Measurements from ENCODE around the gene ATP10A.

DNA sequence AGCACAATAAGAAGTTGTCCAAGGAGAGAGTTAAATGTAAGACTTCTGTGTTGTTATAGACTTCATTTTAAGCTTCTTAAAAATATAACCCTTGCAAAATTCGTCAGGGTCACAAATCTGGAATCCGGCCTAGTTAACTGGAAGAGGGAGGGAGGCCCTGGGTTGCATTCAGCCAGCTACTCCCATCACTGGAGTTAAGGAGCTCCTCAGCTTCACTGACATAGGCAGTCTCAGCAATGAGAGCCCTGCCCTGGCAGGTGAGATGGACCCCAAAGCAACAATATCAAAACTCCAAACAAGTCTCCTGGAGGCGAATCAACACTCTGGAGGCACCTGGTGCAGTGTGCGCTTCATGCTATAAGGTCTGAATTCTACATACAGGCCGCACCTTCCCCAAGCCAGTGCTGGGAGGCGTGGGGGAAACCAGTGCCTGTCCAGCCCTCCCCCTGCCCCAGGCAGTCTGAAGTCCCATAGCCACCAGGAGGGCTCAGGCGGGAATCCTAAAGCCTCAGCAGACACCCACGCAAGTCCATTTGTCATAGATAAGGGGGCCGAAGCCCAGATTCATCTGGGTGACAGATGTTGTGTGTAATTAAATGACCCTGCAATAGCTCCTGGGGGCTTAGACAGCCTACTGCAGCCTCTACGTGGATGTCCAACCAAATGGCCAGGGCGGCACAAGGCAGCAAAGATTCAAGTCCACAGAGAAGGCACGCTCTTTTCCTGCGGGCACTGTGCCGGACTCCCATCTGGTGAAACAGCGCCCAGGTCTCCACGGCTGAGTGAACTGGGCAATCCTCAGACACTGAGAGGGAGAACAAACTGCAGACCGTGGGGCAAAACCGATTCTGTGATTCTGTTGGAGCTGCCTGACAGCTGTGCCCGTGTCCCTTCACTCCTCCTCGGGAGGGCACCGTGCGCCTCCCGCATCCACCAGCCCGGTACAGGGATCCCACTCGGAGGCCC, 64.9 kb downstream of the ATP10A start:
- TF ChIP-seq, protein P1, sequence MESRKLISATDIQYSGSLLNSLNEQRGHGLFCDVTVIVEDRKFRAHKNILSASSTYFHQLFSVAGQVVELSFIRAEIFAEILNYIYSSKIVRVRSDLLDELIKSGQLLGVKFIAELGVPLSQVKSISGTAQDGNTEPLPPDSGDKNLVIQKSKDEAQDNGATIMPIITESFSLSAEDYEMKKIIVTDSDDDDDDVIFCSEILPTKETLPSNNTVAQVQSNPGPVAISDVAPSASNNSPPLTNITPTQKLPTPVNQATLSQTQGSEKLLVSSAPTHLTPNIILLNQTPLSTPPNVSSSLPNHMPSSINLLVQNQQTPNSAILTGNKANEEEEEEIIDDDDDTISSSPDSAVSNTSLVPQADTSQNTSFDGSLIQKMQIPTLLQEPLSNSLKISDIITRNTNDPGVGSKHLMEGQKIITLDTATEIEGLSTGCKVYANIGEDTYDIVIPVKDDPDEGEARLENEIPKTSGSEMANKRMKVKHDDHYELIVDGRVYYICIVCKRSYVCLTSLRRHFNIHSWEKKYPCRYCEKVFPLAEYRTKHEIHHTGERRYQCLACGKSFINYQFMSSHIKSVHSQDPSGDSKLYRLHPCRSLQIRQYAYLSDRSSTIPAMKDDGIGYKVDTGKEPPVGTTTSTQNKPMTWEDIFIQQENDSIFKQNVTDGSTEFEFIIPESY (CRISPR knock-in tag; IDR thresholded peaks at IDR 0.05), result no peak
- no peak for TF ChIP-seq FOXM1 (IDR thresholded peaks at IDR 0.05; ENCODE audit: low read depth)
- TF ChIP-seq FOXM1 (CRISPR knock-in tag; IDR thresholded peaks at IDR 0.05; ENCODE audit: low read depth), result no peak
- TF ChIP-seq NFYB (IDR thresholded peaks at IDR 0.05; ENCODE audit: extremely low read depth, insufficient read length), result no peak
- TF ChIP-seq BDP1 (IDR thresholded peaks at IDR 0.05; ENCODE audit: insufficient read depth, insufficient read length), result no peak
- no peak for TF ChIP-seq ELF1 (tag; IDR thresholded peaks at IDR 0.05)
- TF ChIP-seq GATAD2B (IDR thresholded peaks at IDR 0.05; ENCODE audit: borderline replicate concordance), result no peak
- TF ChIP-seq, protein P2, sequence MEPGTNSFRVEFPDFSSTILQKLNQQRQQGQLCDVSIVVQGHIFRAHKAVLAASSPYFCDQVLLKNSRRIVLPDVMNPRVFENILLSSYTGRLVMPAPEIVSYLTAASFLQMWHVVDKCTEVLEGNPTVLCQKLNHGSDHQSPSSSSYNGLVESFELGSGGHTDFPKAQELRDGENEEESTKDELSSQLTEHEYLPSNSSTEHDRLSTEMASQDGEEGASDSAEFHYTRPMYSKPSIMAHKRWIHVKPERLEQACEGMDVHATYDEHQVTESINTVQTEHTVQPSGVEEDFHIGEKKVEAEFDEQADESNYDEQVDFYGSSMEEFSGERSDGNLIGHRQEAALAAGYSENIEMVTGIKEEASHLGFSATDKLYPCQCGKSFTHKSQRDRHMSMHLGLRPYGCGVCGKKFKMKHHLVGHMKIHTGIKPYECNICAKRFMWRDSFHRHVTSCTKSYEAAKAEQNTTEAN (CRISPR knock-in tag; IDR thresholded peaks at IDR 0.05), result no peak
- no peak for TF ChIP-seq POLR2AphosphoS5 (IDR thresholded peaks at IDR 0.05; ENCODE audit: control insufficient read depth, insufficient read depth, low read depth, low read length)
- TF ChIP-seq, protein P3, sequence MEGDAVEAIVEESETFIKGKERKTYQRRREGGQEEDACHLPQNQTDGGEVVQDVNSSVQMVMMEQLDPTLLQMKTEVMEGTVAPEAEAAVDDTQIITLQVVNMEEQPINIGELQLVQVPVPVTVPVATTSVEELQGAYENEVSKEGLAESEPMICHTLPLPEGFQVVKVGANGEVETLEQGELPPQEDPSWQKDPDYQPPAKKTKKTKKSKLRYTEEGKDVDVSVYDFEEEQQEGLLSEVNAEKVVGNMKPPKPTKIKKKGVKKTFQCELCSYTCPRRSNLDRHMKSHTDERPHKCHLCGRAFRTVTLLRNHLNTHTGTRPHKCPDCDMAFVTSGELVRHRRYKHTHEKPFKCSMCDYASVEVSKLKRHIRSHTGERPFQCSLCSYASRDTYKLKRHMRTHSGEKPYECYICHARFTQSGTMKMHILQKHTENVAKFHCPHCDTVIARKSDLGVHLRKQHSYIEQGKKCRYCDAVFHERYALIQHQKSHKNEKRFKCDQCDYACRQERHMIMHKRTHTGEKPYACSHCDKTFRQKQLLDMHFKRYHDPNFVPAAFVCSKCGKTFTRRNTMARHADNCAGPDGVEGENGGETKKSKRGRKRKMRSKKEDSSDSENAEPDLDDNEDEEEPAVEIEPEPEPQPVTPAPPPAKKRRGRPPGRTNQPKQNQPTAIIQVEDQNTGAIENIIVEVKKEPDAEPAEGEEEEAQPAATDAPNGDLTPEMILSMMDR (IDR thresholded peaks at IDR 0.05 in 2 of 3, conservative IDR thresholded peaks at IDR 0.05 in 1 of 3; ENCODE audit: insufficient read depth in 2 of 3, low read depth in 1 of 3, low read length in 3 of 3), result no peak
- TF ChIP-seq CHD2 (IDR thresholded peaks at IDR 0.05; ENCODE audit: low read depth, low read length), result no peak
- TF ChIP-seq, protein P4, sequence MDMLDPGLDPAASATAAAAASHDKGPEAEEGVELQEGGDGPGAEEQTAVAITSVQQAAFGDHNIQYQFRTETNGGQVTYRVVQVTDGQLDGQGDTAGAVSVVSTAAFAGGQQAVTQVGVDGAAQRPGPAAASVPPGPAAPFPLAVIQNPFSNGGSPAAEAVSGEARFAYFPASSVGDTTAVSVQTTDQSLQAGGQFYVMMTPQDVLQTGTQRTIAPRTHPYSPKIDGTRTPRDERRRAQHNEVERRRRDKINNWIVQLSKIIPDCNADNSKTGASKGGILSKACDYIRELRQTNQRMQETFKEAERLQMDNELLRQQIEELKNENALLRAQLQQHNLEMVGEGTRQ (CRISPR knock-in tag; IDR thresholded peaks at IDR 0.05), result no peak
